ENCODE data around the gene MX1. TPM values are rescaled to one million over a fixed set of nuclear protein-coding genes. Genes with fewer than 3 reads are reported as not detected.
A peak's percentile ranks its signal among the peaks of the same experiment; 100 is the strongest.

The MX1 gene
- total RNA-seq, 1 donor from 2014 or later: 82.5 TPM

- peak in 1 of 2 donors; percentile 42 for DNase-seq (ENCODE audit: low spot score in 2 of 2)
- Histone ChIP-seq H3K27me3 (no peaks in the 10 kb centered on the region), H3K4me3 (no peak overlapping the region), H3K9me3 (no peaks in the 10 kb centered on the region), H3K27ac (no peak overlapping the region), H3K36me3 (no peaks in the 10 kb centered on the region), H3K4me1 (no peaks in the 10 kb centered on the region)
- TF ChIP-seq CTCF (IDR thresholded peaks at IDR 0.05): no peak
- intact Hi-C loops (cut with DNase I): no loop called here
Measured at GRCh38 chr21:41466024-41466820, 40.2 kb downstream of the MX1 start.

- intact Hi-C loops (cut with DNase I): no loop called here
- no peak for DNase-seq (ENCODE audit: low spot score in 2 of 2)
- H3K27ac ChIP-seq: no peak overlapping the region
- TF ChIP-seq CTCF (IDR thresholded peaks at IDR 0.05): no peak
- H3K4me1 ChIP-seq: no peaks in the 10 kb centered on the region
- no peaks in the 10 kb centered on the region for H3K9me3 ChIP-seq
- no peaks in the 10 kb centered on the region for H3K27me3 ChIP-seq
- no peaks in the 10 kb centered on the region for H3K36me3 ChIP-seq
- H3K4me3 ChIP-seq: no peak overlapping the region
Measured at GRCh38 chr21:41470054-41470453, 44.0 kb downstream of the MX1 start.

- intact Hi-C loops (cut with DNase I): no loop called here
- no peak for TF ChIP-seq CTCF (IDR thresholded peaks at IDR 0.05)
- Histone ChIP-seq H3K36me3 (no peaks in the 10 kb centered on the region), H3K27me3 (no peaks in the 10 kb centered on the region), H3K4me1 (no peaks in the 10 kb centered on the region), H3K9me3 (no peaks in the 10 kb centered on the region), H3K27ac (no peak overlapping the region), H3K4me3 (no peak overlapping the region)
- no peak for DNase-seq (ENCODE audit: low spot score in 2 of 2)
Measured at GRCh38 chr21:41472753-41473548, 46.9 kb downstream of the MX1 start.

GRCh38 chr21:41475714-41476420 lies 49.8 kb downstream of the MX1 start:
- Histone ChIP-seq H3K27me3 (no peaks in the 10 kb centered on the region), H3K9me3 (no peaks in the 10 kb centered on the region), H3K4me3 (no peak overlapping the region), H3K27ac (no peak overlapping the region), H3K36me3 (no peaks in the 10 kb centered on the region), H3K4me1 (no peaks in the 10 kb centered on the region)
- DNase-seq (ENCODE audit: low spot score in 2 of 2): no peak
- no peak for TF ChIP-seq CTCF (IDR thresholded peaks at IDR 0.05)
- intact Hi-C loops (cut with DNase I): no loop called here

- Histone ChIP-seq H3K27me3 (no peaks in the 10 kb centered on the region), H3K4me3 (no peak overlapping the region), H3K9me3 (no peaks in the 10 kb centered on the region), H3K36me3 (no peaks in the 10 kb centered on the region), H3K4me1 (no peaks in the 10 kb centered on the region), H3K27ac (no peak overlapping the region)
- intact Hi-C loops (cut with DNase I): no loop called here
- no peak for TF ChIP-seq CTCF (IDR thresholded peaks at IDR 0.05)
- DNase-seq (ENCODE audit: low spot score in 2 of 2): no peak
Measured at GRCh38 chr21:41477641-41478318, 51.7 kb downstream of the MX1 start.

Measured in ascending aorta (tissue), 2 donors.